ENCODE results near the gene PDXK. TPM values are rescaled to one million over a fixed set of nuclear protein-coding genes. Genes with fewer than 3 reads are reported as not detected.
A peak's percentile ranks its signal among the peaks of the same experiment; 100 is the strongest.

Gene PDXK
- total and polyA plus RNA-seq, 2 of the 13 experiments (the other 11 are each of a cell fraction or from before 2014, with no cell fraction given), result 114 to 184 TPM

GRCh38 chr21:43749651-43750262, 30.8 kb downstream of the PDXK start:
- Histone ChIP-seq H3K27me3 (ENCODE audit: control insufficient read depth in 1 of 2, insufficient read depth in 2 of 2, low read length in 2 of 2) (no peaks in the 10 kb centered on the region), H3K9me3 (ENCODE audit: low read length) (no peaks in the 10 kb centered on the region), H3K9ac (ENCODE audit: insufficient read depth, low read depth, low read length) (no peak overlapping the region), H3K79me2 (ENCODE audit: insufficient read depth, low read length) (no peaks in the 10 kb centered on the region), H3K27ac (ENCODE audit: extremely low read length, insufficient read depth, low read length) (no peak overlapping the region), H3K36me3 (replicated peaks in 1 of 2; ENCODE audit: control insufficient read depth in 1 of 2, insufficient read depth in 2 of 2, low read length in 2 of 2) (peaks cover 44 to 81% of the 10 kb centered on the region in 2 experiments), H2AFZ (ENCODE audit: low read length) (no peak overlapping the region), H3K4me2 (ENCODE audit: low read depth, low read length) (no peak overlapping the region), H3K4me3 (replicated peaks in 1 of 3; ENCODE audit: insufficient read depth in 1 of 3, low read depth in 2 of 3, low read length in 3 of 3) (no peak overlapping the region), H4K20me1 (ENCODE audit: insufficient read depth, low read length) (no peaks in the 10 kb centered on the region), H3K4me1 (ENCODE audit: insufficient read depth, low read length) (no peaks in the 10 kb centered on the region)
- intact Hi-C loops (cut with micrococcal nuclease; ENCODE audit: unreplicated experiment), result no loop called here
- in situ Hi-C loops (cut with HindIII; ENCODE audit: extremely low pct_ligation_motif_present, low pct_unique_long_range_greater_than_20kb), result no loop called here
- TF ChIP-seq TSC22D2 (CRISPR knock-in tag; IDR thresholded peaks at IDR 0.05; ENCODE audit: borderline replicate concordance) (no peak), ZSCAN20 (CRISPR knock-in tag; IDR thresholded peaks at IDR 0.05; ENCODE audit: borderline replicate concordance) (no peak), SOX6 (IDR thresholded peaks at IDR 0.05) (no peak), SOX6 (CRISPR knock-in tag; IDR thresholded peaks at IDR 0.05) (no peak), AGO2 (optimal IDR thresholded peaks at IDR 0.05; ENCODE audit: low read depth, low read length) (peak; percentile 56)
- BruUV-seq (replicated peaks), result no TSS peak
- DNase-seq (ENCODE audit: low spot score), result no peak
- no peak for FAIRE-seq
- POLR2A ChIA-PET, result no interaction called here
- ATAC-seq, result no peak
- CTCF ChIA-PET (ENCODE audit: low intra/inter-chr PET ratio, low total read pairs), result no interaction called here
- 97% methylated on average over 10 of the region's 18 CpGs for WGBS (ENCODE audit: low lambda C conversion rate)

GRCh38 chr21:43750339-43751033, 31.6 kb downstream of the PDXK start:
- Histone ChIP-seq H3K36me3 (replicated peaks in 1 of 2; ENCODE audit: control insufficient read depth in 1 of 2, insufficient read depth in 2 of 2, low read length in 2 of 2) (peaks cover 42 to 82% of the 10 kb centered on the region in 2 experiments), H3K79me2 (ENCODE audit: insufficient read depth, low read length) (no peaks in the 10 kb centered on the region), H3K4me1 (ENCODE audit: insufficient read depth, low read length) (no peaks in the 10 kb centered on the region), H3K9ac (ENCODE audit: insufficient read depth, low read depth, low read length) (no peak overlapping the region), H4K20me1 (ENCODE audit: insufficient read depth, low read length) (no peaks in the 10 kb centered on the region), H3K27ac (ENCODE audit: extremely low read length, insufficient read depth, low read length) (no peak overlapping the region), H3K4me3 (replicated peaks in 1 of 3; ENCODE audit: insufficient read depth in 1 of 3, low read depth in 2 of 3, low read length in 3 of 3) (no peak overlapping the region), H3K9me3 (ENCODE audit: low read length) (no peaks in the 10 kb centered on the region), H2AFZ (ENCODE audit: low read length) (no peak overlapping the region), H3K27me3 (ENCODE audit: control insufficient read depth in 1 of 2, insufficient read depth in 2 of 2, low read length in 2 of 2) (no peaks in the 10 kb centered on the region), H3K4me2 (ENCODE audit: low read depth, low read length) (no peak overlapping the region)
- ChIA-PET POLR2A (no interaction called here), CTCF (ENCODE audit: low intra/inter-chr PET ratio, low total read pairs) (no interaction called here)
- intact Hi-C loops (cut with micrococcal nuclease; ENCODE audit: unreplicated experiment), result no loop called here
- FAIRE-seq, result no peak
- ATAC-seq, result no peak
- no peak for DNase-seq (ENCODE audit: low spot score)
- BruUV-seq (replicated peaks), result no TSS peak
- 95% methylated on average over 16 of the region's 28 CpGs for WGBS (ENCODE audit: low lambda C conversion rate)
- in situ Hi-C loops (cut with HindIII; ENCODE audit: extremely low pct_ligation_motif_present, low pct_unique_long_range_greater_than_20kb), result no loop called here
- TF ChIP-seq MNT (IDR thresholded peaks at IDR 0.05), result peak; percentile 99
- TF ChIP-seq RBM22 (optimal IDR thresholded peaks at IDR 0.05; ENCODE audit: low read length), result peak; percentile 75
- no peak for TF ChIP-seq ZMAT3 (CRISPR knock-in tag; conservative IDR thresholded peaks at IDR 0.05)
- no peak for TF ChIP-seq EED (CRISPR knock-in tag; IDR thresholded peaks at IDR 0.05)
- peak; percentile 84 for TF ChIP-seq TARDBP (CRISPR knock-in tag; IDR thresholded peaks at IDR 0.05)
- TF ChIP-seq ZNF768 (CRISPR knock-in tag; IDR thresholded peaks at IDR 0.05), result peak; percentile 21; the same call in 1 of the 2 replicates
- no peak for TF ChIP-seq ZBTB37 (CRISPR knock-in tag; IDR thresholded peaks at IDR 0.05)
- TF ChIP-seq AGO2 (optimal IDR thresholded peaks at IDR 0.05; ENCODE audit: low read depth, low read length), result peak; percentile 58
- TF ChIP-seq POLR2A (IDR thresholded peaks at IDR 0.05; ENCODE audit: insufficient read depth in 1 of 2, low read depth in 2 of 2, low read length in 2 of 2), result peak in 1 of 2 experiments; percentile 41; a peak in 1 of 4 replicates

Measured in HepG2 (cell line).